Activated CD4-positive, alpha-beta memory T cell treated with anti-CD3 and anti-CD28 coated beads, Interleukin-2, amount 10 ng/mL, durations not matched to agents 7 days and 5 days (primary cell): ENCODE results near the gene BLVRA. TPM values are rescaled to one million over a fixed set of nuclear protein-coding genes. Genes with fewer than 3 reads are reported as not detected.
A peak's percentile ranks its signal among the peaks of the same experiment; 100 is the strongest.
"Not testable (repeated sequence)": the region's sequence is repeated elsewhere in the genome, so short reads cannot be mapped to it uniquely, and the experiment has no call there.

Experiments
- CTCF ChIA-PET: fragments of 350-600 bp; sonication (Branson Sonifier 250); formaldehyde crosslinking; loops from one replicate; lab custom pipeline; 2021; ENCODE audit warnings: antibody characterized with exemption, inconsistent platforms; lab: Charles Lee
- POLR2A ChIA-PET: fragments of 350-600 bp; sonication (Branson Sonifier 250); formaldehyde crosslinking; loops from one replicate; lab custom pipeline; 2021; ENCODE audit warnings: antibody characterized with exemption; lab: Charles Lee
- DNase-seq: peaks from one replicate; pipeline ENCODE4 v3.0.0-alpha.2; 2020
- H3K27ac Mint-ChIP-seq: one replicate; pipeline ENCODE4 v1.8.0; 2021; ENCODE audit warnings: mild to moderate bottlenecking, mixed read lengths
- H3K27me3 Mint-ChIP-seq: one replicate; pipeline ENCODE4 v1.8.0; 2021; ENCODE audit warnings: mixed read lengths
- H3K36me3 Mint-ChIP-seq: one replicate; pipeline ENCODE4 v1.8.0; 2021; ENCODE audit warnings: low read depth, mixed read lengths
- H3K4me1 Mint-ChIP-seq: one replicate; pipeline ENCODE4 v1.8.0; 2021; ENCODE audit warnings: mixed read lengths
- H3K4me3 Mint-ChIP-seq: one replicate; pipeline ENCODE4 v1.8.0; 2021; ENCODE audit warnings: mild to moderate bottlenecking, mixed read lengths
- H3K9me3 Mint-ChIP-seq: one replicate; pipeline ENCODE4 v1.8.0; 2021; ENCODE audit warnings: mixed read lengths
- total RNA-seq, 2 experiments: library from RNA; stranded (reverse); gene quantifications; one replicate each; pipeline ENCODE4 v1.2.3, GENCODE V29; 2021

BLVRA gene
- total RNA-seq, 2 experiments from 2014 or later = 38.1 to 42.4 TPM

GRCh38 chr7:43792471-43793150, 34.1 kb downstream of the BLVRA start:
- ChIA-PET POLR2A (interaction anchor here (0.6 kb wide), 1 partner anchor 208 kb away, joined by 3 read pairs; no protein-coding TSS in a partner anchor), CTCF (no interaction called here)
- Mint-ChIP-seq H3K27me3 (no peaks in the 10 kb centered on the region), H3K36me3 (peaks cover 36% of the 10 kb centered on the region), H3K27ac (no peak overlapping the region), H3K9me3 (no peaks in the 10 kb centered on the region), H3K4me3 (no peak overlapping the region), H3K4me1 (peaks cover 5% of the 10 kb centered on the region)
- no peak for DNase-seq

- Mint-ChIP-seq H3K9me3 (no peaks in the 10 kb centered on the region), H3K27me3 (no peaks in the 10 kb centered on the region), H3K27ac (no peak overlapping the region), H3K4me1 (no peaks in the 10 kb centered on the region), H3K36me3 (peaks cover 17% of the 10 kb centered on the region), H3K4me3 (no peak overlapping the region)
- ChIA-PET CTCF (interaction anchor here (1.4 to 1.5 kb wide), 2 partner anchors 70 to 217 kb away, joined by 6 to 7 read pairs; partner anchors contain the start of genes COA1 and STK17A), POLR2A (interaction anchor here (1.0 kb wide), 1 partner anchor 217 kb away, joined by 3 read pairs; the partner anchor contains the start of gene STK17A)
- DNase-seq = no peak
Observed at GRCh38 chr7:43799605-43800004, 41.1 kb downstream of the BLVRA start.

- Mint-ChIP-seq H3K9me3 (no peaks in the 10 kb centered on the region), H3K4me1 (peaks cover 3% of the 10 kb centered on the region), H3K36me3 (peaks cover 28% of the 10 kb centered on the region), H3K27ac (no peak overlapping the region), H3K27me3 (no peaks in the 10 kb centered on the region), H3K4me3 (no peak overlapping the region)
- ChIA-PET POLR2A (no interaction called here), CTCF (no interaction called here)
- no peak for DNase-seq
Observed at GRCh38 chr7:43803865-43804264, 45.4 kb downstream of the BLVRA start.

- ChIA-PET CTCF (no interaction called here), POLR2A (no interaction called here)
- H3K27ac Mint-ChIP-seq = no peak overlapping the region
Observed at GRCh38 chr7:43808410-43808809, 49.9 kb downstream of the BLVRA start.

GRCh38 chr7:43810195-43810941, 51.9 kb downstream of the BLVRA start:
- H3K4me1 Mint-ChIP-seq, H3K27ac Mint-ChIP-seq, POLR2A ChIA-PET: not testable (repeated sequence)

More at GRCh38 chr7:43808410-43808809, 49.9 kb downstream of the BLVRA start:
- DNase-seq = no peak
- Mint-ChIP-seq H3K27me3 (peaks cover 10% of the 10 kb centered on the region), H3K4me1 (peaks cover 6% of the 10 kb centered on the region), H3K9me3 (no peaks in the 10 kb centered on the region), H3K36me3 (peaks cover 27% of the 10 kb centered on the region), H3K4me3 (no peak overlapping the region)

GRCh38 chr7:43815373-43815772, 56.9 kb downstream of the BLVRA start:
- H3K9me3 Mint-ChIP-seq = no peaks in the 10 kb centered on the region
- H3K27ac Mint-ChIP-seq = no peak overlapping the region
- POLR2A ChIA-PET = no interaction called here
- no peak for DNase-seq
- peaks cover 3% of the 10 kb centered on the region for H3K4me1 Mint-ChIP-seq
- no peaks in the 10 kb centered on the region for H3K36me3 Mint-ChIP-seq
- CTCF ChIA-PET = interaction anchor here (1.1 to 1.5 kb wide), 2 partner anchors 19 to 23 kb away, joined by 3 read pairs; no protein-coding TSS in a partner anchor
- peaks cover 42% of the 10 kb centered on the region for H3K27me3 Mint-ChIP-seq
- no peak overlapping the region for H3K4me3 Mint-ChIP-seq

More at GRCh38 chr7:43810195-43810941, 51.9 kb downstream of the BLVRA start:
- peak; percentile 42 for DNase-seq
- Mint-ChIP-seq H3K36me3 (peaks cover 16% of the 10 kb centered on the region), H3K27me3 (peaks cover 22% of the 10 kb centered on the region)
- H3K9me3 Mint-ChIP-seq, CTCF ChIA-PET, H3K4me3 Mint-ChIP-seq: not testable (repeated sequence)

- H3K4me3 Mint-ChIP-seq, H3K4me1 Mint-ChIP-seq, H3K9me3 Mint-ChIP-seq, DNase-seq, H3K27ac Mint-ChIP-seq, POLR2A ChIA-PET, H3K36me3 Mint-ChIP-seq: not testable (repeated sequence)
- CTCF ChIA-PET = interaction anchor here (1.1 to 1.5 kb wide), 2 partner anchors 18 to 22 kb away, joined by 3 read pairs; no protein-coding TSS in a partner anchor
- peaks cover 45% of the 10 kb centered on the region for H3K27me3 Mint-ChIP-seq
Observed at GRCh38 chr7:43816046-43816797, 57.7 kb downstream of the BLVRA start.

- POLR2A ChIA-PET, H3K36me3 Mint-ChIP-seq, H3K27ac Mint-ChIP-seq, H3K4me3 Mint-ChIP-seq, H3K9me3 Mint-ChIP-seq, H3K4me1 Mint-ChIP-seq, DNase-seq, CTCF ChIA-PET: not testable (repeated sequence)
- H3K27me3 Mint-ChIP-seq = peaks cover 42% of the 10 kb centered on the region
Observed at GRCh38 chr7:43823425-43823824, 64.9 kb downstream of the BLVRA start.

GRCh38 chr7:43823941-43824340, 65.5 kb downstream of the BLVRA start:
- Mint-ChIP-seq H3K27ac (no peak overlapping the region), H3K36me3 (no peaks in the 10 kb centered on the region), H3K4me3 (no peak overlapping the region), H3K9me3 (no peaks in the 10 kb centered on the region), H3K4me1 (no peaks in the 10 kb centered on the region), H3K27me3 (peaks cover 44% of the 10 kb centered on the region)
- CTCF ChIA-PET = no interaction called here
- DNase-seq = no peak
- POLR2A ChIA-PET = no interaction called here

- CTCF ChIA-PET = interaction anchor here (2.3 kb wide), 1 partner anchor 14 kb away, joined by 7 read pairs; no protein-coding TSS in a partner anchor
- H3K27ac Mint-ChIP-seq, H3K4me3 Mint-ChIP-seq, H3K4me1 Mint-ChIP-seq, POLR2A ChIA-PET, H3K36me3 Mint-ChIP-seq, DNase-seq, H3K9me3 Mint-ChIP-seq: not testable (repeated sequence)
- H3K27me3 Mint-ChIP-seq = peaks cover 46% of the 10 kb centered on the region
Observed at GRCh38 chr7:43824513-43824912, 66.0 kb downstream of the BLVRA start.

- Mint-ChIP-seq H3K27me3 (peaks cover 44% of the 10 kb centered on the region), H3K4me3 (no peak overlapping the region), H3K36me3 (no peaks in the 10 kb centered on the region), H3K9me3 (no peaks in the 10 kb centered on the region), H3K4me1 (no peaks in the 10 kb centered on the region), H3K27ac (no peak overlapping the region)
- DNase-seq = no peak
- ChIA-PET POLR2A (no interaction called here), CTCF (interaction anchor here (0.6 to 2.3 kb wide), 2 partner anchors 13 to 151 kb away, joined by 3 to 7 read pairs; no protein-coding TSS in a partner anchor)
Observed at GRCh38 chr7:43824963-43825362, 66.5 kb downstream of the BLVRA start.

- ChIA-PET CTCF (interaction anchor here (0.6 to 2.3 kb wide), 3 partner anchors 13 to 150 kb away, joined by 3 to 7 read pairs (median 3); no protein-coding TSS in a partner anchor), POLR2A (no interaction called here)
- no peaks in the 10 kb centered on the region for H3K9me3 Mint-ChIP-seq
- H3K4me3 Mint-ChIP-seq = no peak overlapping the region
- H3K27ac Mint-ChIP-seq = no peak overlapping the region
- peaks cover 44% of the 10 kb centered on the region for H3K27me3 Mint-ChIP-seq
- H3K36me3 Mint-ChIP-seq = no peaks in the 10 kb centered on the region
- no peaks in the 10 kb centered on the region for H3K4me1 Mint-ChIP-seq
- DNase-seq = no peak
Observed at GRCh38 chr7:43825391-43825808, 66.9 kb downstream of the BLVRA start.
